CD14-positive monocyte (primary cell): ENCODE measurements around the gene SERPINB1. TPM values are rescaled to one million over a fixed set of nuclear protein-coding genes. Genes with fewer than 3 reads are reported as not detected.

ENCODE experiments used
- DNase-seq, 3 donors: peaks; one replicate each; pipeline ENCODE4 v3.0.0-alpha.2; 2011 to 2022
- H2AFZ ChIP-seq: 2 replicates; pipeline ENCODE4 v1.6.0; 2012; ENCODE audit warnings: mild to moderate bottlenecking, low read depth, low read length, inconsistent platforms; ENCODE audit not compliant: insufficient read depth, poor library complexity, severe bottlenecking
- H3K27ac ChIP-seq, 2 donors: 1 replicate in 1 of 2; 2 replicates in 1 of 2; pipeline ENCODE4 v1.5.1; 2012 to 2013; ENCODE audit warnings: low read length in 2 of 2, control low read depth in 1 of 2, inconsistent platforms in 1 of 2, low read depth in 1 of 2, mild to moderate bottlenecking in 1 of 2
- H3K27me3 ChIP-seq, 2 donors: one replicate each; pipeline versions ENCODE4 v1.6.0 to v1.6.1; 2011 to 2013; ENCODE audit warnings: low read length in 2 of 2; ENCODE audit not compliant: control insufficient read depth in 2 of 2, insufficient read depth in 2 of 2
- H3K36me3 ChIP-seq, 2 donors: replicated peaks in 1 of 2; 1 replicate in 1 of 2; 2 replicates in 1 of 2; pipeline versions ENCODE4 v1.5.1 to v1.6.1; 2012 to 2013; ENCODE audit warnings: low read length in 2 of 2, control low read depth in 1 of 2, inconsistent platforms in 1 of 2, mild to moderate bottlenecking in 1 of 2; ENCODE audit not compliant: insufficient read depth in 2 of 2, control insufficient read depth in 1 of 2
- H3K4me1 ChIP-seq, 2 donors: 1 replicate in 1 of 2; 2 replicates in 1 of 2; pipeline versions ENCODE4 v1.5.1 to v1.6.1; 2012 to 2013; ENCODE audit warnings: low read length in 2 of 2, control low read depth in 1 of 2, inconsistent platforms in 1 of 2, mild to moderate bottlenecking in 1 of 2, moderate library complexity in 1 of 2; ENCODE audit not compliant: insufficient read depth in 2 of 2, control insufficient read depth in 1 of 2
- H3K4me2 ChIP-seq: replicated peaks from 2 replicates; pipeline ENCODE3; 2012; ENCODE audit warnings: low read length, moderate library complexity, mild to moderate bottlenecking; ENCODE audit not compliant: poor library complexity, severe bottlenecking; ENCODE audit errors: extremely low read depth
- H3K4me3 ChIP-seq, 3 experiments: fragments of 200-600 bp in 1 of 3; sonication (generic) in 1 of 3; replicated peaks in 1 of 3; 1 replicate in 2 of 3; 2 replicates in 1 of 3; pipeline ENCODE4 v1.5.1; 2011 to 2013; ENCODE audit warnings: low read length in 3 of 3, mild to moderate bottlenecking in 3 of 3, control low read depth in 2 of 3, low read depth in 2 of 3, inconsistent platforms in 1 of 3, moderate library complexity in 1 of 3
- H3K79me2 ChIP-seq: 2 replicates; pipeline ENCODE4 v1.6.0; 2012; ENCODE audit warnings: mild to moderate bottlenecking, control low read depth, inconsistent platforms, low read length, moderate library complexity; ENCODE audit not compliant: insufficient read depth
- H3K9ac ChIP-seq: 2 replicates; pipeline ENCODE4 v1.6.0; 2017; ENCODE audit warnings: low read length, mild to moderate bottlenecking; ENCODE audit not compliant: insufficient read depth, poor library complexity, severe bottlenecking
- H3K9me3 ChIP-seq, 2 donors: replicated peaks in 1 of 2; 1 replicate in 1 of 2; 2 replicates in 1 of 2; pipeline versions ENCODE4 v1.5.1 to v1.6.1; 2012 to 2013; ENCODE audit warnings: low read length in 2 of 2, control low read depth in 1 of 2; ENCODE audit not compliant: control insufficient read depth in 1 of 2, insufficient read depth in 1 of 2
- H4K20me1 ChIP-seq: 2 replicates; pipeline ENCODE4 v1.6.0; 2012; ENCODE audit warnings: mild to moderate bottlenecking, low read length, control low read depth, moderate library complexity; ENCODE audit not compliant: insufficient read depth
- H3K27ac Mint-ChIP-seq, 7 donors: one replicate each; pipeline ENCODE4 v1.8.0; 2020; ENCODE audit warnings: mild to moderate bottlenecking in 7 of 7, mixed read lengths in 7 of 7, moderate library complexity in 6 of 7, inconsistent platforms in 2 of 7
- H3K27me3 Mint-ChIP-seq, 3 donors: one replicate each; pipeline ENCODE4 v1.8.0; 2021 to 2022; ENCODE audit warnings: low read depth in 3 of 3, mild to moderate bottlenecking in 3 of 3, mixed read lengths in 3 of 3, moderate library complexity in 3 of 3, inconsistent platforms in 1 of 3
- H3K36me3 Mint-ChIP-seq, 2 donors: one replicate each; pipeline ENCODE4 v1.8.0; 2020; ENCODE audit warnings: mixed read lengths in 2 of 2, inconsistent platforms in 1 of 2, mild to moderate bottlenecking in 1 of 2
- H3K4me1 Mint-ChIP-seq: one replicate; pipeline ENCODE4 v1.8.0; 2020; ENCODE audit warnings: mild to moderate bottlenecking, mixed read lengths
- H3K4me3 Mint-ChIP-seq, 2 donors: one replicate each; pipeline ENCODE4 v1.8.0; 2020; ENCODE audit warnings: mild to moderate bottlenecking in 2 of 2, mixed read lengths in 2 of 2, moderate library complexity in 1 of 2
- H3K9me3 Mint-ChIP-seq, 7 donors: one replicate each; pipeline ENCODE4 v1.8.0; 2020 to 2022; ENCODE audit warnings: mixed read lengths in 7 of 7, mild to moderate bottlenecking in 6 of 7, moderate library complexity in 6 of 7, inconsistent platforms in 2 of 7
- CTCF ChIP-seq: fragments of 200-600 bp; IDR thresholded peaks from one replicate; pipeline ENCODE4 v1.8.0; 2022; ENCODE audit warnings: antibody characterized with exemption, mild to moderate bottlenecking
- WGBS: methylation state at CpG from one replicate; pipeline ENCODE4 v1.1.5; 2013; ENCODE audit warnings: missing lambda C conversion rate; ENCODE audit not compliant: insufficient coverage; 5-methylcytosine and 5-hydroxymethylcytosine counted together
- intact Hi-C, 2 donors: fragments of 100-400 bp; cut with micrococcal nuclease; formaldehyde crosslinking; loops; one replicate each; pipeline versions ENCODE4 v1.15.0 to v1.15.1; 2023
- polyA plus RNA-seq, 3 donors: library from polyadenylated mRNA; depleted of rRNA in 1 of 3; unstranded in 2 of 3; stranded (reverse) in 1 of 3; fragments of 300-500 nt in 2 of 3; fragments of >200 nt in 1 of 3; fragmentation: Illumina TruSeq in 2 of 3; gene quantifications; 1 replicate in 2 of 3; 2 replicates in 1 of 3; pipeline ENCODE4 v1.2.3, GENCODE V29; 2012 to 2021

The SERPINB1 gene
- polyA plus RNA-seq, 3 donors: 126 to 307 (median 306) TPM

DNA sequence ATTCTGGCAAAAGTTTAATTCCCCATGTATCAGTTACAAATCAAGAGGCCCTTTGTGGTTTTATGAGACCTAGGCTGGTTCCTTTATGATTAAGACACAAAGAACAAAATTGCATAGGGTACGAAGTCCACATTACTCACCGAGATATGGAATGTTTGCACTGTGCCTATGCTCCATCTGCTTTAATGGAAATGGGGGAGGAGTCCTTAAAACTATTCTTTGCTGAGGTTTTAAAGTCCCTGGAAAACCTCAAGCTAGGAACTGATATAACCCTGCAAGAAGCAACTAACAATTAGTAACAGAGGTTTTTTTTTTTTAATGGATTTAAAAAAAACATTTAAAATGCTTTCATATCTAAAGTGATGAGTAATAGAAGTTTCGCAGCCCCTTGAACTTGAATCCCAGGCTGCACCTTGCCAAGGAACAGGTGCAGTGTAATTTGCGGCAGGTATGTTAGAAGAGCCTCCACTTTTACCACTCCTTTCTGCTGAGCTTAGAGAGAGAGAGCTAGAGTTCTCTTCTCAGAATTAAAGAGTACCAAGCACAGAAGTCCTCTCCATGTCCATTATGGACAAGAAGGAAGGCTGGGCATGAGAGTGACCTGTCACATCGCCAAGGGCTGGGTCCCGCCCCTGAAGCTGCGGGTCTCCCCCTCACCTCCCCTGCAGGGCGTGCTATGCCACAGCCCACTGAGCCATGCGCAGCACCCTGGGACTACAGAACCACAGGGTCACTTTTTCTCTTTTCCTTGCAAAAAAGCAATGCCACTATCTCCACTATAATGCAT lies 2.3 kb downstream of the SERPINB1 start:
- peak overlapping the region; percentile 58 to 90 (median 61) for H3K4me3 ChIP-seq
- H3K27ac ChIP-seq: peak overlapping the region; percentile 14 to 94
- H3K4me2 ChIP-seq: peak overlapping the region; percentile 99
- peak overlapping the region; percentile 82 for H3K9ac ChIP-seq
- H3K4me3 Mint-ChIP-seq: peak overlapping the region; percentile 89 to 98
- DNase-seq: peak in 2 of 3 donors; percentile 58 to 71
- no peak for TF ChIP-seq CTCF
- H3K9me3 ChIP-seq: no peaks in the 10 kb centered on the region
- H3K27me3 Mint-ChIP-seq: no peaks in the 10 kb centered on the region
- H3K27ac Mint-ChIP-seq: peak overlapping the region; percentile 94 to 98 (median 98)
- 0% methylated on average over 3 of the region's 9 CpGs for WGBS
- peaks cover 0 to 3% (median 0%) of the 10 kb centered on the region in 7 donors for H3K9me3 Mint-ChIP-seq
- H3K79me2 ChIP-seq: peaks cover 87% of the 10 kb centered on the region
- peaks cover 69 to 96% of the 10 kb centered on the region in 2 donors for H3K4me1 ChIP-seq
- peaks cover 43 to 52% of the 10 kb centered on the region in 2 donors for H3K36me3 ChIP-seq
- no peaks in the 10 kb centered on the region for H3K27me3 ChIP-seq
- peaks cover 82% of the 10 kb centered on the region for H3K4me1 Mint-ChIP-seq
- H3K36me3 Mint-ChIP-seq: peaks cover 45 to 53% of the 10 kb centered on the region in 2 donors
- no peak overlapping the region for H2AFZ ChIP-seq
- peaks cover 69% of the 10 kb centered on the region for H4K20me1 ChIP-seq
- intact Hi-C loops: loop anchor here in 1 of 2 donors (5.0 kb wide), 1 partner anchor 47 kb away; no protein-coding TSS in a partner anchor

- Histone ChIP-seq H3K36me3 (peaks cover 55 to 64% of the 10 kb centered on the region in 2 donors), H3K27ac (peak overlapping the region in 1 of 2 donors; percentile 50), H4K20me1 (peaks cover 81% of the 10 kb centered on the region), H3K4me3 (peak overlapping the region in 1 of 3 experiments; percentile 90), H3K27me3 (no peaks in the 10 kb centered on the region), H3K9me3 (no peaks in the 10 kb centered on the region), H3K79me2 (peaks cover 99% of the 10 kb centered on the region), H3K4me2 (peak overlapping the region; percentile 99), H3K4me1 (peaks cover 72 to 90% of the 10 kb centered on the region in 2 donors), H2AFZ (no peak overlapping the region), H3K9ac (no peak overlapping the region)
- Mint-ChIP-seq H3K27me3 (no peaks in the 10 kb centered on the region), H3K27ac (peak overlapping the region in 3 of 7 donors; percentile 5 to 63 (median 15)), H3K4me1 (peaks cover 80% of the 10 kb centered on the region), H3K9me3 (peaks cover 0 to 4% (median 0%) of the 10 kb centered on the region in 7 donors), H3K4me3 (no peak overlapping the region), H3K36me3 (peaks cover 54 to 64% of the 10 kb centered on the region in 2 donors)
- no CpG with 5 or more reads among the region's 3 CpGs for WGBS
- DNase-seq: no peak
- TF ChIP-seq CTCF: no peak
- intact Hi-C loops: loop anchor here (1.0 to 5.0 kb wide), 2 partner anchors 41 to 46 kb away; no protein-coding TSS in a partner anchor
These were observed 3.4 kb downstream of the SERPINB1 start for GRCh38 chr6:2838251-2838650.
